H9 (cell line): ENCODE measurements around the gene CSTPP1. TPM values are rescaled to one million over a fixed set of nuclear protein-coding genes. Genes with fewer than 3 reads are reported as not detected.

Experiments
- DNase-seq: peaks from one replicate; pipeline ENCODE4 v3.0.0-alpha.2; 2017
- H2AFZ ChIP-seq: one replicate; pipeline ENCODE4 v1.6.1; 2013; ENCODE audit warnings: mild to moderate bottlenecking, low read length, control low read depth, moderate library complexity
- H2AK5ac ChIP-seq: 2 replicates; pipeline ENCODE4 v1.6.1; 2013; ENCODE audit warnings: low read length, control low read depth, mixed read lengths; ENCODE audit not compliant: insufficient read length
- H2BK120ac ChIP-seq: one replicate; pipeline ENCODE4 v1.6.1; 2013; ENCODE audit warnings: low read depth, mild to moderate bottlenecking, low read length, control low read depth, inconsistent platforms; ENCODE audit not compliant: poor library complexity, severe bottlenecking
- H2BK12ac ChIP-seq: 2 replicates; pipeline ENCODE4 v1.6.1; 2013; ENCODE audit warnings: low read length, control low read depth, mixed read lengths, low read depth; ENCODE audit not compliant: insufficient read length
- H2BK15ac ChIP-seq: 2 replicates; pipeline ENCODE4 v1.6.1; 2013; ENCODE audit warnings: low read depth, low read length, control low read depth
- H2BK20ac ChIP-seq: one replicate; pipeline ENCODE4 v1.6.1; 2013; ENCODE audit warnings: low read depth, mild to moderate bottlenecking, low read length, control low read depth, inconsistent platforms; ENCODE audit not compliant: poor library complexity, severe bottlenecking
- H2BK5ac ChIP-seq: 2 replicates; pipeline ENCODE4 v1.6.1; 2013; ENCODE audit warnings: low read length, control low read depth, mixed read lengths; ENCODE audit not compliant: insufficient read length
- H3K14ac ChIP-seq: 2 replicates; pipeline ENCODE4 v1.6.1; 2013; ENCODE audit warnings: low read length, control low read depth; ENCODE audit not compliant: insufficient read depth
- H3K18ac ChIP-seq: 2 replicates; pipeline ENCODE4 v1.6.1; 2013; ENCODE audit warnings: low read depth, mild to moderate bottlenecking, mixed read lengths, low read length, control low read depth; ENCODE audit not compliant: insufficient read length
- H3K23ac ChIP-seq: 2 replicates; pipeline ENCODE4 v1.6.1; 2013; ENCODE audit warnings: low read length, control low read depth, mixed read lengths, low read depth; ENCODE audit not compliant: insufficient read length
- H3K23me2 ChIP-seq: 2 replicates; pipeline ENCODE4 v1.6.1; 2013; ENCODE audit warnings: low read depth, mild to moderate bottlenecking, mixed read lengths, low read length, control low read depth; ENCODE audit not compliant: insufficient read length, poor library complexity, severe bottlenecking
- H3K27ac ChIP-seq: 2 replicates; pipeline ENCODE4 v1.5.1; 2013; ENCODE audit warnings: low read length, control low read depth, mixed read lengths, low read depth; ENCODE audit not compliant: insufficient read length
- H3K27me3 ChIP-seq: 2 replicates; pipeline ENCODE4 v1.6.1; 2013; ENCODE audit warnings: low read length, control low read depth, inconsistent platforms; ENCODE audit not compliant: insufficient read depth
- H3K4ac ChIP-seq: 2 replicates; pipeline ENCODE4 v1.6.1; 2013; ENCODE audit warnings: low read depth, mild to moderate bottlenecking, control low read depth, inconsistent platforms, low read length, moderate library complexity
- H3K4me1 ChIP-seq: 2 replicates; pipeline ENCODE4 v1.6.1; 2013; ENCODE audit warnings: low read length, control low read depth, inconsistent platforms; ENCODE audit not compliant: insufficient read depth
- H3K4me2 ChIP-seq: 2 replicates; pipeline ENCODE4 v1.6.1; 2013; ENCODE audit warnings: low read length, control low read depth, mixed read lengths; ENCODE audit not compliant: insufficient read length, insufficient read depth
- H3K56ac ChIP-seq: 2 replicates; pipeline ENCODE4 v1.6.1; 2013; ENCODE audit warnings: low read depth, mild to moderate bottlenecking, mixed read lengths, low read length, control low read depth; ENCODE audit not compliant: insufficient read length
- H3K79me1 ChIP-seq: 2 replicates; pipeline ENCODE4 v1.6.1; 2013; ENCODE audit warnings: low read depth, mild to moderate bottlenecking, moderate library complexity, low read length, control low read depth, inconsistent platforms; ENCODE audit not compliant: insufficient read depth, poor library complexity, severe bottlenecking
- H3K79me2 ChIP-seq: 2 replicates; pipeline ENCODE4 v1.6.1; 2013; ENCODE audit warnings: low read length, control low read depth, inconsistent platforms; ENCODE audit not compliant: insufficient read depth
- H3K9ac ChIP-seq: 2 replicates; pipeline ENCODE4 v1.6.1; 2013; ENCODE audit warnings: low read length, control low read depth, mixed read lengths; ENCODE audit not compliant: insufficient read length; ENCODE audit errors: extremely low read depth
- H3K9me3 ChIP-seq: one replicate; pipeline ENCODE4 v1.6.1; 2013; ENCODE audit warnings: low read depth, low read length, inconsistent platforms; ENCODE audit not compliant: control insufficient read depth
- H3T11ph ChIP-seq: one replicate; pipeline ENCODE4 v1.6.1; 2013; ENCODE audit warnings: mild to moderate bottlenecking, low read length, control low read depth, inconsistent platforms
- H4K20me1 ChIP-seq: one replicate; pipeline ENCODE4 v1.6.1; 2013; ENCODE audit not compliant: control insufficient read depth, insufficient read length, insufficient read depth
- H4K5ac ChIP-seq: 2 replicates; pipeline ENCODE4 v1.6.1; 2013; ENCODE audit warnings: low read depth, mild to moderate bottlenecking, mixed read lengths, low read length, control low read depth; ENCODE audit not compliant: insufficient read length
- H4K8ac ChIP-seq: replicated peaks from 2 replicates; pipeline ENCODE4 v1.6.1; 2013; ENCODE audit warnings: low read length, control low read depth, mixed read lengths, low read depth; ENCODE audit not compliant: insufficient read length
- H4K91ac ChIP-seq: 2 replicates; pipeline ENCODE4 v1.6.1; 2013; ENCODE audit warnings: low read depth, mild to moderate bottlenecking, moderate library complexity, mixed read lengths, low read length, control low read depth; ENCODE audit not compliant: insufficient read length
- H3K27ac Mint-ChIP-seq, 3 experiments: 2 replicates in 2 of 3; 3 replicates in 1 of 3; pipeline ENCODE4 v1.8.0; 2020 to 2021; ENCODE audit warnings: mixed read lengths in 3 of 3, mild to moderate bottlenecking in 1 of 3, moderate library complexity in 1 of 3
- H3K27me3 Mint-ChIP-seq: 2 replicates; pipeline ENCODE4 v1.8.0; 2021; ENCODE audit warnings: low read depth, mild to moderate bottlenecking, moderate library complexity, mixed read lengths
- H3K36me3 Mint-ChIP-seq, 3 experiments: 2 replicates in 2 of 3; 3 replicates in 1 of 3; pipeline ENCODE4 v1.8.0; 2020 to 2021; ENCODE audit warnings: low read depth in 3 of 3, mixed read lengths in 3 of 3; ENCODE audit not compliant: insufficient read depth in 1 of 3
- H3K4me1 Mint-ChIP-seq, 2 experiments: 2 replicates each; pipeline ENCODE4 v1.8.0; 2020; ENCODE audit warnings: mixed read lengths in 2 of 2
- H3K4me3 Mint-ChIP-seq, 2 experiments: 2 replicates in 1 of 2; 3 replicates in 1 of 2; pipeline ENCODE4 v1.8.0; 2020 to 2021; ENCODE audit warnings: mild to moderate bottlenecking in 2 of 2, mixed read lengths in 2 of 2, moderate library complexity in 1 of 2
- H3K9me3 Mint-ChIP-seq, 2 experiments: 2 replicates in 1 of 2; 3 replicates in 1 of 2; pipeline ENCODE4 v1.8.0; 2020; ENCODE audit warnings: mild to moderate bottlenecking in 2 of 2, mixed read lengths in 2 of 2, moderate library complexity in 1 of 2
- whole genome bisulfite sequencing: extraction: QIAGEN DNeasy Blood & Tissue Kit; methylation state at CpG from one replicate; pipeline ENCODE4 v1.1.7; 2013; ENCODE audit warnings: missing lambda C conversion rate, low lambda C conversion rate, mixed read lengths; ENCODE audit not compliant: insufficient read length; ENCODE audit errors: extremely low coverage; 5-methylcytosine and 5-hydroxymethylcytosine counted together
- total RNA-seq: library from RNA; stranded (reverse); gene quantifications from 2 replicates; pipeline ENCODE4 v1.2.1, GENCODE V29; 2021
- TF ChIP-seq, protein P1 (sequence below): fragments of 200-600 bp; sonication (generic); conservative IDR thresholded peaks from 3 replicates; pipeline ENCODE4 v1.8.0; 2021; ENCODE audit warnings: antibody characterized with exemption, mild to moderate bottlenecking

The CSTPP1 gene
- total RNA-seq, 1 experiment from 2014 or later = 21.2 TPM

DNA sequence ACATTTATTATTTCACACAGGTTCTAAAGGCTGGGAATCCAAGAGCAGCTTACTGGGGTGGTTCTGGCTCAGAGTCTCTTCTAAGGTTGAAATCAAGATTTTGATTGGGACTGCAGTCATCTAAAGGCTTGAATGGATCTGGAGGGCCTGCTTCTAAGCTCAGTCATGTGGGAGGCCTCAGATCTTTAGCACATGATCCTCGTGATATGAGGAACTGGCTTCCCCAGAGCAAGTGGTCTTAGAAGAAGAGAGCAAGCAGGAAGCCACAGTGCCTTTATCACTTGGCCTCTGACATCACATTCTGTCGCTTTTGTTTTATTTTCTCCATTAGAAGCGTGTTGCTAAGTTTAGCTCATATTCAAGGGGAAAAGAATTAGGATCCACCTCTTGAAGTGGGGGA, 151.2 kb downstream of the CSTPP1 start:
- WGBS = no CpG with 5 or more reads among the region's 3 CpGs
- H3K9ac ChIP-seq = no peak overlapping the region
- H2BK12ac ChIP-seq = no peak overlapping the region
- H3K18ac ChIP-seq = no peak overlapping the region
- H3K79me1 ChIP-seq = no peaks in the 10 kb centered on the region
- H3K79me2 ChIP-seq = no peaks in the 10 kb centered on the region
- Mint-ChIP-seq H3K9me3 (peaks cover 2 to 4% of the 10 kb centered on the region in 2 experiments; a peak in 2 of 5 replicates), H3K36me3 (peaks cover 0 to 4% (median 4%) of the 10 kb centered on the region in 3 experiments; a peak in 3 of 7 replicates), H3K4me1 (no peaks in the 10 kb centered on the region), H3K27ac (peak overlapping the region in 2 of 3 experiments; percentile 29 to 59; a peak in 2 of 7 replicates), H3K27me3 (no peaks in the 10 kb centered on the region), H3K4me3 (no peak overlapping the region)
- no peak overlapping the region for H4K91ac ChIP-seq
- H4K8ac ChIP-seq = no peak overlapping the region
- no peak overlapping the region for H3K56ac ChIP-seq
- no peak overlapping the region for H2AFZ ChIP-seq
- no peak overlapping the region for H3K4ac ChIP-seq
- no peak for DNase-seq
- no peak overlapping the region for H4K5ac ChIP-seq
- no peak overlapping the region for H3T11ph ChIP-seq
- no peak overlapping the region for H3K27ac ChIP-seq
- TF ChIP-seq, protein P1, sequence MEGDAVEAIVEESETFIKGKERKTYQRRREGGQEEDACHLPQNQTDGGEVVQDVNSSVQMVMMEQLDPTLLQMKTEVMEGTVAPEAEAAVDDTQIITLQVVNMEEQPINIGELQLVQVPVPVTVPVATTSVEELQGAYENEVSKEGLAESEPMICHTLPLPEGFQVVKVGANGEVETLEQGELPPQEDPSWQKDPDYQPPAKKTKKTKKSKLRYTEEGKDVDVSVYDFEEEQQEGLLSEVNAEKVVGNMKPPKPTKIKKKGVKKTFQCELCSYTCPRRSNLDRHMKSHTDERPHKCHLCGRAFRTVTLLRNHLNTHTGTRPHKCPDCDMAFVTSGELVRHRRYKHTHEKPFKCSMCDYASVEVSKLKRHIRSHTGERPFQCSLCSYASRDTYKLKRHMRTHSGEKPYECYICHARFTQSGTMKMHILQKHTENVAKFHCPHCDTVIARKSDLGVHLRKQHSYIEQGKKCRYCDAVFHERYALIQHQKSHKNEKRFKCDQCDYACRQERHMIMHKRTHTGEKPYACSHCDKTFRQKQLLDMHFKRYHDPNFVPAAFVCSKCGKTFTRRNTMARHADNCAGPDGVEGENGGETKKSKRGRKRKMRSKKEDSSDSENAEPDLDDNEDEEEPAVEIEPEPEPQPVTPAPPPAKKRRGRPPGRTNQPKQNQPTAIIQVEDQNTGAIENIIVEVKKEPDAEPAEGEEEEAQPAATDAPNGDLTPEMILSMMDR = no peak
- H4K20me1 ChIP-seq = no peaks in the 10 kb centered on the region
- no peak overlapping the region for H3K23ac ChIP-seq
- H3K4me2 ChIP-seq = no peak overlapping the region
- H3K9me3 ChIP-seq = no peaks in the 10 kb centered on the region
- H3K14ac ChIP-seq = no peak overlapping the region
- no peak overlapping the region for H2BK5ac ChIP-seq
- H2BK15ac ChIP-seq = no peak overlapping the region
- no peak overlapping the region for H2BK120ac ChIP-seq
- no peaks in the 10 kb centered on the region for H3K23me2 ChIP-seq
- H3K27me3 ChIP-seq = no peaks in the 10 kb centered on the region
- no peaks in the 10 kb centered on the region for H3K4me1 ChIP-seq
- H2AK5ac ChIP-seq = no peak overlapping the region
- no peak overlapping the region for H2BK20ac ChIP-seq
